GM21825 (cell line): Measurements from ENCODE around the gene TRAF7.

Experiments
- ATAC-seq: cut with Tn5 transposase; IDR thresholded peaks from one replicate; pipeline ENCODE4 v1.9.1; 2021; ENCODE audit warnings: mild to moderate bottlenecking, moderate library complexity; ENCODE audit not compliant: unreplicated experiment

Gene TRAF7

GRCh38 chr16:2180962-2181923, 25.7 kb downstream of the TRAF7 start:
- ATAC-seq = no peak

GRCh38 chr16:2181952-2182351, 26.4 kb downstream of the TRAF7 start:
- ATAC-seq = no peak

GRCh38 chr16:2183671-2184070, 28.1 kb downstream of the TRAF7 start:
- no peak for ATAC-seq

GRCh38 chr16:2184346-2184745, 28.8 kb downstream of the TRAF7 start:
- no peak for ATAC-seq

- no peak for ATAC-seq
These were observed 29.4 kb downstream of the TRAF7 start for GRCh38 chr16:2184962-2185361.

GRCh38 chr16:2186064-2186463, 30.5 kb downstream of the TRAF7 start:
- ATAC-seq = no peak

GRCh38 chr16:2186505-2186904, 30.9 kb downstream of the TRAF7 start:
- ATAC-seq = no peak

- no peak for ATAC-seq
These were observed 31.6 kb downstream of the TRAF7 start for GRCh38 chr16:2187212-2187611.

GRCh38 chr16:2188395-2188794, 32.8 kb downstream of the TRAF7 start:
- ATAC-seq = no peak

GRCh38 chr16:2189252-2189893, 33.8 kb downstream of the TRAF7 start:
- no peak for ATAC-seq

- ATAC-seq = no peak
These were observed 34.5 kb downstream of the TRAF7 start for GRCh38 chr16:2190002-2190658.

- ATAC-seq = no peak
These were observed 35.3 kb downstream of the TRAF7 start for GRCh38 chr16:2190659-2191445.

GRCh38 chr16:2191446-2191706, 35.8 kb downstream of the TRAF7 start:
- ATAC-seq = no peak

- no peak for ATAC-seq
These were observed 38.7 kb downstream of the TRAF7 start for GRCh38 chr16:2194166-2194834.

- ATAC-seq = no peak
These were observed 39.3 kb downstream of the TRAF7 start for GRCh38 chr16:2194852-2195321.

GRCh38 chr16:2195322-2196161, 40.0 kb downstream of the TRAF7 start:
- no peak for ATAC-seq

- ATAC-seq = no peak
These were observed 40.8 kb downstream of the TRAF7 start, which contains the start of gene CASKIN1 for GRCh38 chr16:2196162-2196980. Gene CASKIN1 (minus strand): TSS chr16:2196605. CDS start chr16:2196432, 173 bp downstream.

- no peak for ATAC-seq
These were observed 41.5 kb downstream of the TRAF7 start for GRCh38 chr16:2196981-2197511.
